Kidney tubule cell (primary cell): Measurements from ENCODE around the gene WHRN.

Source experiments
- DNase-seq: peaks from one replicate; pipeline ENCODE4 v3.0.0-alpha.2; 2018; ENCODE audit warnings: low spot score

WHRN gene

GRCh38 chr9:114417511-114417910 is 87.8 kb downstream of the WHRN start:
- peak; percentile 25 for DNase-seq

DNA sequence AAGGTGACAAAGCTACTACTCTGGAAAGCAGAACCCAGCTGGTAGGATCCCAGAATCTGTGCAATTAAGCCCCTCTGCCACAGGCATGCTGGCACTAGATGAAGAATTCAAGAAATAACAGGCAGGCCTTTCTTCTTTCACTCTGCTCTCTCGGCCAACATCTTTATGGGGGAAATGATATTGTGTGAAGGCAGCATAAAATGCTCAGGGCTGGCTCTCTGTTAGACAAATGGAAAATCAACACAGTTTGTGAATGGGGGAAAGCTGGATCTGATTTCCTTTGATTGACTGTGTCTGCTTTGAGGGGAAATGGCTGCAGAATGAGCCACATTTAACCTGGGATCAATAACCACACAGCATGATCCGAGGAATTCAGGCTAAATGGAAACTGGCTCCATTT is 88.4 kb downstream of the WHRN start:
- DNase-seq: no peak

DNA sequence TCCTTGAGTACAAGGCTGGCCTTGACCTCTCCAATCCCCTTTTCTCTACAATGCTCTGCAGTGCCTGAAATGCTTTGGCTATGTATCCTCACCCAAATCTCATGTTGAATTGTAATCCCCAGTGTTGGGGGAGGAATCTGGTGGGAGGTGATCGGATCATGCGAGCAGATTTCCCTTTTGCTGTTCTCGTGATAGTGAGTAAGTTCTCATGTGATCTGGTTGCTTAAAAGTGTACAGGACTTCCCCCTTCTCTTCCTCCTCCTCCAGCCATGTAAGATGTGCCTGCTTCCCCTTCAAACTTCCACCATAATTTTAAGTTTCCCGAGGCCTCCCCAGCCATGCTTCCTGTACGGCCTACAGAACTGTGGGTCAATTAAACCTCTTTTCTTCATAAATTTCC is 89.0 kb downstream of the WHRN start:
- no peak for DNase-seq

DNA sequence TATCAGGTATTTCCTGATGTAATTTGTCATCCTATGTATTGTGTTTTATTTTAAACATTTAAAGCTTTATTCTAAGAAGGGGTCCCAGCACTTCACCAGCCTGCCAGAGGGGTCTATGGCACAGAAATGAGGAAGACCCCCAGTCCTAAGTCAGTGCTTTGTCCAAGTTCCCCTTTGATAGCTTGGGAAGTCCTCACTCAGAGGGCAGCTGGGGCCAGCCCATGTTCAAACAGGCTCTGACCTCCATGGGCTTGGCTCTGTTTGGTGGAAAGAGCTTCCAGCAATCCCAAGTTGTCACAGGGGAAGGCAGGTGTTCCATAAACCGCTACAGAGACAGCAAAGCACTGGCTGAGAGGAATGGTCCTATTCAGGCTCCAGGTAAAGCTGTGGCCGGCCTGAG is 90.9 kb downstream of the WHRN start:
- no peak for DNase-seq

DNA sequence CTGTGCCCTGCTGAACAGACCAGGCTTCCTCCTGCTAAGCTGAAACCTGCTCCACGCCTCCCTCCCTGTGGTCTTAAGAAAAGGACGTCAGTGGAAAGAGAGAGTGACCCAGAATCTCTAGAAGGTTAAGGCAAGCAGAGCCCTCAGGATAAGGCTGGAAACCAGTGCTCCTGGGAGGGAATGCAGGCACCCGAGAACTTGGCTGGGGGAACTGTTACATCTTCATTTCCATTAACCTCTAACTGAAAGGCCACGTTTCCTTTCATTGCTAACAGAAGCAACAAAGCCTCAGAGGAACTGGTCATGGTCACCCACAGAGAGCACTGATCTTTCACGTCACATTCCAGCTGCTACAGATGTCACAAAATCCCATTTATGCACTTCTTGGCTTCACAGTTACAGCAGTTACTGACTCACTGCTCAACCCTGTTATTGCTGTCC is 91.4 kb downstream of the WHRN start:
- no peak for DNase-seq

- DNase-seq: no peak
Observed at GRCh38 chr9:114412048-114412683, 93.1 kb downstream of the WHRN start.

DNA sequence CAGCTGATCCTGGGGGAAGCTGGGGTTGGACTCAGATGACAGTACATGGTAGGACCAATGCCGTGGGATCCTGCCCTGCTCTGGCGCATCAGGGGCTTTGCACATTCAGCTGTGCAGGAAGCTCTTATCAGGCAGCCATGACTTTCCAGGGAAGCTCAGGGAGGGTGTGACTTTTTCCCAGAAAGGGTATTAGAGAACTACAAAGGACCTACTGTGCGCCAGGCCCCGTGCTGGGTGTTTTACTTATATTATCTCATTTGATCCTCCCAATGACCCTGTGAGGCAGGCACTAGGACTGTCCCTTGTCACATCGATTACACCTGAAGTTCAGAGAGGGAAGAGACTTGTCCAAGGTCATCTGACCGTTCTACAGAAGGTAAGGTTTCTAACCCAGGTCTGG is 93.8 kb downstream of the WHRN start:
- no peak for DNase-seq

GRCh38 chr9:114410910-114411309 is 94.4 kb downstream of the WHRN start:
- no peak for DNase-seq

DNA sequence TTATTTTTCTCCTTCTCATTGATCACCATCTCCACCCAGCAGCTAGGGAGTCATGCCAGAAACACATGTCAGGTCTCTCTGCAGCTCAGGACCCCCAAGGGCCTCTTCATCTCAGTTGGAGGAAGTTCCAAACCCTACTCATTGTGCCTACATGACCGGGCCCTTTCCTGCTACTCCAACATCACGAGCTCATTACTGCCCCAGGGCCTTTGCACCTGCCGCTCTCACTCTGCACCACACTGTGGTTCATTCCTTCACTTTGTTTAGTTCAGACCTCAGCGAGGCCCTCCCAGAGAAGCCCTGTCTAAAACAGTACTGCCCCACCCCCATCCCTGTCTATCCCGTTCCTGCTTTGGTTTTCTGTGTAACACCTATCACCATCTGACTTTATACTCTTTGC is 95.4 kb downstream of the WHRN start:
- DNase-seq: no peak

- peak; percentile 47 for DNase-seq
Observed at GRCh38 chr9:114409103-114409780, 96.0 kb downstream of the WHRN start.

- DNase-seq: no peak
Observed at GRCh38 chr9:114408645-114409044, 96.6 kb downstream of the WHRN start.

DNA sequence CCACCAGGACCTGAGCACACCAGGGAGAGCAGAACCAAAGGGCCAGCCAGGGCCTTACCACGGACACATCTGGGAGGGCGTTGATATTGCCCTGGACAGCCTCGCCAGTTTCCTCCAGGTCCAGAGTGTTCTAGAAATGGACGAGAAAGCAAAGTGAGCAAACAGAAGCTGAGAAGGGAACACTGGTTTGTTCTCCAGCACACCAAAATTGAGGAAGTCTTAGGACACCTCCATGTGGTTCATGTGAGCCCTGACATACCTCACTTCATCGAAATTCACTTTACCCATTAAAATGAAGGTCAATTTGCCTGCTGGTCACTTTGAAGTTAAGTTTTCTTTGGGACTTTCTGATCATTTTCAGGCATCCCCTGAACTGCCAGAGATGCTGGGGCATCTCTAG is 97.4 kb downstream of the WHRN start:
- no peak for DNase-seq

DNA sequence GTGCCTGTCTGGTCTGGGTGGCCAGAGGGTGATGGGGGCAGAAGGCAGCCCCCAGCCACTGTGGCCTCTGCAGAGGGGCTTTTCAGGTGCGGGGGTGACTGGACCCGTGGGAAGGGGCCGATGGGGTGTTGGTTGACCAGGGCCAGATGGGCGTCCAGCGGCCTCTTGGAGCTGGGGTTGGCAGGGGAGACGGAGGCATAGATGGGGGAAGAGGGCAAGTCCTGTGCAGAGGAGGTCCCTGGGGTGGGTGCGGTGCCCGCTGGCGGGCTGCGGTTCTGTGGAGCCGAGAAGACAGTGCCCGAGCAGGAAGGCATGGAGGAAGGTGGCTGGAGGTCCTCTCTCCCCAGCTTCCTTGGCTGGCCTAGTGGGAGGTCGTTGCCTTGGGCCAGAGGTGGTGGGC is 98.8 kb downstream of the WHRN start:
- DNase-seq: no peak

DNA sequence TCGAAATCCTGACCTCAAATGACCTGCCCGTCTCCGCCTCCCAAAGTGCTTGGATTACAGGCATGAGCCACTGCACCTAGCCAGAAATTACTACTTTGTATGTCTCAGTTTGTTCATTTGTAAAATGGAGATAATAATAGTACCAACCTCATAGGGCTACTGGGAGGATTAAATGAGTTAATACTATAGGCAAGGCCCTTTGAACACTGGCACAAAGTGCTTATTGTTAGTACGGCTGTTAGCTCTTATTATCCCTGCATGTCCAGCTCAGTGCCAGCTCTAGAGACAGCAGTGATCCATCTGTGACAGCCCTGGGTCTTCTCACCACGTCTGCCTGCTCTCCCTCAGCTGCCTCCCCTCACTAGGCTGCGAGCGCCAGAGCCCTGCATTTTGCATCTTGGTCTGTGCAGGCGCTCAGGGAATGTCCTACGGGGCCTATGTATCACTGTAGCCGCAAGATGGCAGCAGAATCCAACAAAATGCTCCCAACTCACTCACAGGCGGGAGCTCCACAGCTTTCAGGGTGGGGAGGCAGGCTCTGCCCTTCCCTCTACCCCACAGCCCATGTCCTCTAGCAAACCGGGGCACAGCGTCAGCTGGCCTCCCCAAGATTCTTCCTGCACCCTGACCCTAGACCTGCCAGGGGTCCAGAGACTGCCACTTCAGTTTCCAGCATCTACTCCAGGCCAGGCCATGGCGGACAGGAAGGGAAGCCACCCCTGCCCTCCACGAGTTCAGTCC is 99.8 kb downstream of the WHRN start:
- peak; percentile 76 for DNase-seq

GRCh38 chr9:114404531-114404930 is 100.7 kb downstream of the WHRN start:
- DNase-seq: no peak

GRCh38 chr9:114403153-114403756 is 102.0 kb downstream of the WHRN start:
- no peak for DNase-seq

DNA sequence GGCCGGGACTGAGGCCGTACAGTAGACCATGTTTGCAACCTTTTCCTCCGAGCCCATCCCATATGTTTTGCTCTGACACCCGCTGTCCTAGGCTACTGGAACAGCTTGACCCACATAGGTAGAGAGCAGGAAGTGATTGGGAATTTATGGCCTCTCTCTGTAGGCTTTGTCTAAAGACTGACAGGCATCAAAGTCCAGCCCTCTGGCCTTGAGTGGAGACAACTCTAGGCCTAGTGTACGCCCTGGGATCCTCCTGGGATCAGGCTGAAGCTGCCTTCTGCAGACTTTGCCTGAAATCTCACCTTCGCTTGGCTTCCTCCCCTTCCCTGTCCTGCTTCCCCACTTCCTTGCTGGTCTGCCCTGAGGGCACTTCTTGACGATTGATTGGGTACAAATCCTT is 103.9 kb downstream of the WHRN start:
- DNase-seq: no peak

DNA sequence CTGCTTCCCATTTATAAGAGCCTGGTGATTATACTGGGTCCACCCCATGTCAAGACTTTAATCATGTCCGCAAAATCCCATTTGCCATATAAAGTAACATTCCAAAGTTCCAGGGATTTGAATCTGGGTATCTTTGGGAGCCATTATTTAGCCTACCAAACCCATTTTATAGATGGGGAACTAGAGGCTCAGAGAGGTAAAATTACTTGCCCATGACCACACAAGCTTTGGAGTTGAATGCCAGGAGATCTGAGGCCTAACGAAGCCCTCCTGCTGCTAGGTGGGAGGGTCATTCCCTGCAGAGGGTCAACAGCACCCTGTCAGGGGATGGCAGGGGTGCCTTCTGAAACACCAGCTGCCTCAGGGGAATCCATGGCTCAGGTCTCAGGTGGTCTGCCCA is 104.5 kb downstream of the WHRN start:
- no peak for DNase-seq

DNA sequence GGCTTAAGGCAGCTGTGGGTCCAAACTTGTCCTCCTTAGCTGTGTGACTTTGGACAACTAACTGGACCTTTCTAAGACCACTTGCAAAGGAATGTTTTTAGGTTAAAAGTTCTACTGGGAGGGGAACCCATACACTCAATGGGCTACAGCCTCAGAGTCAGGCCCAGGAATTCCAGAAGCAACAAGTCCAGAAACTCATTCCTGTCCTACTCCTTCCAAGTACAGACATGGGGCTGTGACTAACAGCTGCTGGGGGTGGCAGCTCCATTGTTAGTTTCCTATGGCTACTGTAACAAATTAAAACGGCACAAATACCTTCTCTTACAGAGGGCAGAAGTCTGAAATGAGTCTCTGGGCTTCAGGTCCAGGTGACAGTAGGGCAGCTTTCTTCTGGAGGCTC is 105.1 kb downstream of the WHRN start:
- peak; percentile 56 for DNase-seq

DNA sequence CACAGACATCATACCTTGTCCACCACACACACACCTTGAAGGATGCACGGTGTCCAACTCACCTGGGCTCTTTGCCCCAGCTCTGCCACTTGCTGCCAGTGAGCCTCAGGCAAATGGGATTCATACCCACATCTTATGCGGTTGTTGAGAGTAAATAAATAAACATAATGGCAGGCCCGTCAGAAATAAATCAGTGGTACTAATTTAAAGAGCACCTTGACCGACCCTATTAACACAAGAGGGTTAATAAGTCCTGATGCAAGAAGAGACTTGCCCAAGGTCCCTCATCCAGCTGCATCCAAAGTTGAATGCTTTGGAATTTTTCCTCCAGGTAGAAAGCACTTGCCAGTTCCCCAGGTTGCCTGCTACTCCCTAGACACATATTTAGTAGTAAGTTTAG is 105.9 kb downstream of the WHRN start:
- DNase-seq: no peak

DNA sequence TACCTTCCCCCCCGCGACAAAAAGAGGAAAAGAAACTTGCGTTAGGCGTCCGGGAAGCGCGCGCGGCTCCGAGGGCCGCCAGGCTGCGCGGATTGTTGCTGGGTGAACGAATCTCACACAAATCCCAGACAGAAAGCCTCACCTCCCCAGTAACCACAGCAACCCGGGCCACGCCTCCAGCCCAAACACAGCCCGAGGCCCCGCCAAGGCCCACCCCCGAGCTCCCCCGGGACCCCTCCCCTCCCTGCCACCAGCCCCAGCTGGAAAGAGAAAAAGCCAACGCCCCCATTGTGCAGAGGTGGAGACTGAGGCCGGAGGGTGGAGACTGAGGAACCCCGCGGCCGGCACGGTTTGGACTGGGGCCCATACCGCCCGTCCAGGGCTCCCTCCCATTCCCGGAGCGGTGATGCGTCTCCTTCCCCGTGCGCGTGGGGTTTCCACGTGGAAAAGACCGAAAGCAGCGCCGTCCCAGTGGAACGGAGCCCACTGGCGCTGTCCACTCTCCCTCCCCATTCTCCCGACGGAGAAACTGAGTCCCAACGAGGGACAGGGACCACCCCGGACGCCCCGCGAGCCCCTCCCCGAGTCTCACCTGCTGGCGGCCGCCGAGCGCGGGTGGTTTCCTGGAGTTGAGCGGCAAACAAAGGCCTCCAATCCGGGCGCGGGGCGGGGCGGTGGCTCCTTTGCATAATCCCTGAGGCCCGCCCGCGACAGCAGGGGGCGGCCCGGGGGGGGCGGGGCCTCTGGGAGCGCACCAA is 107.2 kb downstream of the WHRN start:
- DNase-seq: peak; percentile 94

- no peak for DNase-seq
Observed at GRCh38 chr9:114397219-114397847, 107.9 kb downstream of the WHRN start.
